ENCODE data around the gene VAPB. TPM values are rescaled to one million over a fixed set of nuclear protein-coding genes. Genes with fewer than 3 reads are reported as not detected.

VAPB gene
- polyA plus RNA-seq, 3 donors = 13.0 to 22.6 (median 20.0) TPM

DNA sequence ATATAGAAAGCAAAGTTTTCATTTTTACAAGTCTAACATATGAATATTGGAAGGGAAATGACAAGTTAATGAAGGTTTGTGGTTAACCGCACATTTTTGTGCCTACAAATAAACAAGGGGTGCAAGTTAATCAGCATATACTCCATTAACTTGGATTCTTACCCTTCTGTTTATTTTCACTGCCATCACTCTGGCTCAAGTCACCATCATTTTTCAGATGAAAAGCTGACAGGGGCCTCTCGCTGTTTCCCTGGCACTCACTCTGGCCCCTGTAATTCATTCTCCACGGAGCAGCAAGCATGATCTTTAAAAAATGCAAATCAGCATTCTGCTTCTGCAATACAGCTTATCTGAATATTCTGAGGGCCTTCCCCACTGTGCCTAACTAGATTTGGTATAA is 96.4 kb downstream of the VAPB start:
- WGBS, 3 donors = 65 to 82% (median 77%) methylated on average over 3 of the region's 3 CpGs
- no peak overlapping the region for H3K27ac ChIP-seq (ENCODE audit: low read depth, low read length)

DNA sequence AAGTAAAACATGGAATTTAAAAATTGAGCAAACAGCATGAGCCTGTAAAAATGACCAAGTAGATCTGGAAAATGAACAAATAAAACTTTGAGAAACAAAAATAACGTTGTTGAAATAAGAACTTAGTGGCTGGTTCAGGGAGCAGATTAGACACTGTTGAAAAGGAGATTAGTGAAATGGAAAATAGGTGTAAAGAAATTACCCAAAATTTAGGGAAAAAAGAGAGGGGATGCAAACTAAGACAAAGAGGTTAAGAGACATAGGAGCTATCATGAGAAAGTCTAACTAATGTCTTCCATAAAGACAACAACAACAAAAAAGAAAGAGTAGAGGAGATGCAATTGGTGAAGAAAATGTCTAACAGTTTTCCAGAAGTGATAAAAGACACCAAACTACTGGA is 97.2 kb downstream of the VAPB start:
- H3K27ac ChIP-seq (ENCODE audit: low read depth, low read length) = no peak overlapping the region
- WGBS, 3 donors = 32 to 50% (median 45%) methylated on average over 1 of the region's 1 CpG

DNA sequence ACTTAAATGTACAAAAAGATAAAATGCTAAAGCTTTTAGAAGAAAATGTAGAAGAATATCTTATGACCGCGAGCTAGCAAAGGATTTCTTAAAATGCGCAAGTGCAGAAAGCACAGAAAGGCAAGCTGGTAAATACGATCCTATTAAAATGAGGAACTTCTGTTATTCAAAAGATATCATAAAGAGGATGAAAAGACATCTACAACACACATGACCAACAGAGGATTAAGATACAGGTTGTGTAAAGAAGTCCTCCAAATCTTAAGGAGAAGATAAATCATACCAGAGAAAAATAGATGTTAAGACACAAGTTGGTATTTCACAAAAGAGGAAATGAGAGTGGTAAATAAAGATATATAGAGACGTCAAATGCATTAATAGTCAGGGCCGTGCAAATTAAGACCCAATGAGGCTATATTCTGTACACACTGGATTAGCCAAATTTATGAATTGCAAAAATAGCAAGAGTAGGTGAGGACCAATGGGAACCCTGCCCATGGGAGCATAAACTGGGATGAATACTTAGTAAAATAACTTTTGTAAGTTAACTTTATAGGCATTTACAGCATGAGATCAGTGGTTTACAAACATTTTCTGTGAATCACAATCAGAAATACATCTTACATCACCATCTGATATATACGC is 103.2 kb downstream of the VAPB start:
- H3K27ac ChIP-seq (ENCODE audit: low read depth, low read length) = no peak overlapping the region
- WGBS, 3 donors = 80 to 82% (median 81%) methylated on average over 7 of the region's 7 CpGs

DNA sequence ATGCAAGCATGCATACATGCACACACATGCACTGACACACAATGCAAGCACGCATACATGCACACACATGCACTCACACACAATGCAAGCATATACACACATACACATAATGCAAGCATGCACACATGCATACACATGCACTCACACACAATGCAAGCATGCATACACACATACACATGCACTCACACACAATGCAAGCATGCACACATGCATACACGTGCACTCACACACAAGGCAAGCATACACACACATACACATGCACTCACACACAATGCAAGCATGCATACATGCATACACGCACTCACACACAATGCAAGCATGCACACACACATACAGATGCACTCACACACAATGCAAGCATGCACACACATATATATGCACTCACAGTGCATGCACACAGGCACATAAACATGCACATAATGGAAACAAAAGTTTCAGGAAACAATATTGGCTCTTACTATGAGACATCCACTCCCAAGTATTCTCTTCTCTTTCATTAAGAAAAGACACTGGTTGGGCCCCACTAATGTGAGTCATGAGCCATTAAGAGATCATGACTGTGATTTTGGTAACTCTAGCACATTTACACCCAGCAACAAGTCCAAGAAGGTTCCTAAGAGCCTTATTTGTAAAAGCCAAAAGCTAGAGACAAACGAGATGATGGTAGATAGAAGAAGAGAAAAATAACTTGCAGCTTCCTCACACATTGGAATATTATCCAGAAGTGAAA is 103.9 kb downstream of the VAPB start:
- 69 to 81% (median 81%) methylated on average over 4 of the region's 4 CpGs for WGBS, 3 donors
- no peak overlapping the region for H3K27ac ChIP-seq (ENCODE audit: low read depth, low read length)

DNA sequence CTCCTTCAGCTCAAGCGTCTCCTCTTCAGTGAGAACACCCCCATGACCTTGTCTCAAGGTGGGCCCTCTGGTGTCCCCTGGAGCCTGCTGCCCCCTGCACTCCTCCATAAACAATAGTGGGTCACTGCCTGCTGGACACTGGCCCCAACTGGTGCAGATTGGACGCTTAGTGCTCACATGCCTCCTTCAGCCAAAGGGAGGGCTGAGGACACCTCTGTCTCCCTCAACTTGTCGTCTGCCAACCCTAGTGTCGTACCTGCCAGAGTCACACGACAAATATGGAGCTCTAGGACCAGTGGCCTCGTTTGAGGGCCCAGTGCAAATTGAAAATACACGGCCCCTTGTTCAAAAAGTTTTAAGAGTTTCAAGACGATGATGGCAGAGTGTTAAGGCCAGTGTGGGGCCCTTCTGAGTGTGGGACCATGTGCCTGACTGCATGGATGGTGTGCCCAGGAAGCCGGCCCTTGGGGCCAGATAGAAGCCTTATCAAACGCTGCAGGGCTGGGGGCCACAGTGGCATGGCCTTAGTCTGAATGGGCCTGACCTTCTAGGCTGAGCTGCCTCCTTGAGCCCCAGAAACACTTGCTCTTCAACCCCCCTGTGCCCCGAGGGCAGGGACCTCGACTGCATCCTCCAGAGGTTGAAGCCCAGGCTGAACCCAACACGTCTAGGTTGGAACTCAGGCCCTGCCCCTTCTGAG is 106.0 kb downstream of the VAPB start:
- 78 to 91% (median 90%) methylated on average over 13 of the region's 13 CpGs for WGBS, 3 donors
- no peak overlapping the region for H3K27ac ChIP-seq (ENCODE audit: low read depth, low read length)

DNA sequence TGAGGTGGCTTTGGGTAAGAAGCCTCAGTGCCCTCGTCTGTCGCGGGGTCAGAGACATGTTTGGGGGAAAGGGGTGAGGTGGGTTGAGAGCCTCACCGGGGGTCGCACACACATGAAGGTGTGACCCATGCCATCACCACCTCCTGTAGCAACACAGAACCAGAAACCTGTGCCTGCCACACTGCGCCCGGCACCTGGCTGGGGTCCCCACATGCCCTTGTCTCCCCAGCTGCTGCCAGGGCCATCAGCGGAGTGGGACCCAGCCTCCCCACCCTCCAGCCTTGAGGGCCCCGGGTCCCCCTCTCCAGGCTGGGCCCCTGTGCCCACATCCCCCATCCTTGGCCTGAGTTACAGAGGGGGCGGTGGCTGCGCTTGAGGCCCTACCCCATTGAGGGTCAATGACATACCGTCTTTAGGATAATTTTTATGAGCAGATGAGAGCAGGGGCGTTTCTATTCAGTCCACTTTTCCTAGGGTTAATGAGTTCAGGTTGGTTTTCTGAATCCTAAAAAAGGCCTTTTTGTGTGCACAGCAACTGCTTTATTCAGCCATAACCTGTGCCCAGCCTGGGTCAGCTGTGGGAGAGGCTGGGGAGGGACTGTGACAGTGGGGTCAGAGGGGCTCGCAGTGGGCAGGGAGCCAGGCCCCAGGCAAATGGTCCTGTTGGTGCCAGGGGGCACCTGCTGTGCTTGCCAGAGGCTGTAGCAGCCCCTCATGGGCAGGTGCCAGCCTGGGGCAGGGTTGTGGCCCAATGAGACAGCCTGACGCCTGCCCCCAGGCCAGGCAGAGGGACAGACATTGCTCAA is 106.8 kb downstream of the VAPB start:
- WGBS, 3 donors = 89 to 96% (median 95%) methylated on average over 15 of the region's 15 CpGs
- H3K27ac ChIP-seq (ENCODE audit: low read depth, low read length) = no peak overlapping the region

DNA sequence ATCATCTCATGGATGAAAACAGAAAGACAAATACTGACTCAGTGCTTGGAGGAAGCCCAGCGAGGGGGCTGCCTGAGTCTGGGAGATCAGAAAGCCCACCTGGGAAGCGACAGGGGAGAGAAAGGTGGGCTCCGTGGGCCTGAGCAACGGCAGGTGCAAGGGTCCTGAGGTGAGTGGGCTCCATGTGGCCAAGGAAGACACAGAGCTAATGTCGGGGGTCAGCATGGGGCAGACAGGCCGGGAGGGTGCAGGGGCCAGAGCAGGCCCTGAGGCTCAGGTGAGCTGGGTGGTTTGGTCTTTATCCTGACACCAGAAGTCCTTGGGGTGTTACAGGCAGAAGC is 107.4 kb downstream of the VAPB start:
- H3K27ac ChIP-seq (ENCODE audit: low read depth, low read length) = no peak overlapping the region
- 94 to 97% (median 95%) methylated on average over 6 of the region's 6 CpGs for WGBS, 3 donors

DNA sequence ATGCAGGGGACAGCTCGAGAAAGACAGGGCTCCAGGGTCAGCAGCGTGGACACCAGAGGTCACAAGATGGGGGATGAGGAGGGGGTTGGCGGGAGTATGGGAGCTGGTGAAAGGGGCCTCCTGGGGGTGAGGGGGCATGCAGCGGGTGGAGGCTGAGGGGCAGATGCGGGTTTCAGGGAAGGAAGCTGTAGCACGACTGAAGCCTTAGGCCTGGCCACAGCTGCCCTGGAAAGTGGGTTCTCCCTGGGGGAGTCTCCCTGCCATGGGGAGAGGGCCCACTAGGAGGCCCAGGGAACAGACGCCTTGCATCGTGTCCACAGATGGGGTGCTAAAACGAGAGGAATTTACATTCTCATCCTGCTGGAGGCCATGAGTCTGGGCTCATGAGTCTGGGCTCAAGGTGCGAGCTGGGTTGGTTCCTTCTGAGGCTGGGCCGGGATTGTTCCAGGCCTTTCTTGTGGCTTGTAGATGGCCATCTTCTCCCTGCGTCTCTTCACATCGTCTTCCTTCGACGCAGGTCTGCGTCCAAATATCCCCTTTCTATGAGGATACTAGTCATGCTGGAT is 108.1 kb downstream of the VAPB start:
- H3K27ac ChIP-seq (ENCODE audit: low read depth, low read length) = no peak overlapping the region
- WGBS, 3 donors = 87 to 91% (median 91%) methylated on average over 16 of the region's 16 CpGs

DNA sequence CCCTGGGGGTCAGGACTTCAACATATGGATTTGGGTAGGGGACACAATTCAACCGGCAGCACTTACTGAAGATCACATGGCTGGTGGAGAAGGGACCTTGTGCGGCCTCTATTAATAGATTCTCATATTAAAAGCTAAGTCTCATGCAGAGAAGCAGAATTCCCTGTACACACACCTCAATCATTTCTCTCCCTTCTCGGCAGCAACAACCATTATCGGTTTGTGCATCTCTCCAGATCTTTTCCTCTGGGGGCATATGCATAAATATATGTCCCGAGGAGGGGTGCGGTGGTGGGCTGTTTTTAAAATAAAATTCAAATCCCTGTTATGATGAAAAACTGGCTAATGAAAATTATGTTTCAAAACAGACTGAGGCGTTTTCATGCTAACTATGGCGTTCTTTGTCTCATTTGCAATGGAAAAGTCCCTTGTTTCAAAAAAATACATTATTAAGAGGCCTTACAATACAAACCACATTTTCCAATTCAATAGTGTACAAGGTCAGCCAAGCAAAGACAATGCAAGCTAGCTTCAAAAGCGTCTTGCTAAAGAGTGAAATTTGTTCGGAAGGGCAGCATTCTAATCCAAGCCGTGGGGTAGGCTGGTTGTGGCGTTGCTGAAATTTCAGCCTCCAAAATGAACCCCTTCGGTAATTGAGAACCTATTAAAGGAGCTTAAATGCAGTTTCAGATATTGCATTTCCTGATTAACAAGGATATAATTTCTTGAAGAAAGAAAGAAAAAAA is 108.9 kb downstream of the VAPB start:
- WGBS, 3 donors = 90 to 95% (median 94%) methylated on average over 13 of the region's 13 CpGs
- H3K27ac ChIP-seq (ENCODE audit: low read depth, low read length) = no peak overlapping the region

DNA sequence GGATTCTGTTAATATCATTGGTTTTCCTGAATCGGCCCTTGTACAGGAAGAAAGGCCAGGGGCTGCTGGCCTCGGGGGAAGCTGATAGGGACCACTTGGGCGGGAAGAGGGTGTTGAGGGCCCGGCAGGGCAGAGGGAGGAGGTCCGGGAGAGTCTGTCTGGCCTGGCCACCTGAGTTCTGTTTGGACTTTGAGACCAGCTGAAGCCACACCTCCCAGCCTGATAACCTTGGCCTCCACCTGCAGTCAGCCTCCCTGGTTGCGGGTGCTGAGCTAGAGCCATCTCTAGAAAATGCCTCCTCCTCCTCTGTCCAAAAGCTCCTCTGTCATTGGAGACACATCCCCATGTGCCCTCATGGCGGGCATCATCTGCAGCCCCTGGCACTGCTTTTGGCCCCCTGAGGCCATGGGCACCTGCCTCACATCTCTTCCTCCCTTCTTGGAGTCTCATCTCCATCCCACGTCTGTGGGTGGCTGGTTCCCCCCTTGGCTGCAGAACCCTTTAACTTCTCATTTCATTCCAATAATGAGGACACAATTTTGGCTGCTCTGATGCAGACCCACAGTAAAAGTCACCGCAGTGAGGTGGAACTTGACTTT is 109.5 kb downstream of the VAPB start:
- no peak overlapping the region for H3K27ac ChIP-seq (ENCODE audit: low read depth, low read length)
- 62 to 67% (median 63%) methylated on average over 8 to 9 of the region's 9 CpGs for WGBS, 3 donors

DNA sequence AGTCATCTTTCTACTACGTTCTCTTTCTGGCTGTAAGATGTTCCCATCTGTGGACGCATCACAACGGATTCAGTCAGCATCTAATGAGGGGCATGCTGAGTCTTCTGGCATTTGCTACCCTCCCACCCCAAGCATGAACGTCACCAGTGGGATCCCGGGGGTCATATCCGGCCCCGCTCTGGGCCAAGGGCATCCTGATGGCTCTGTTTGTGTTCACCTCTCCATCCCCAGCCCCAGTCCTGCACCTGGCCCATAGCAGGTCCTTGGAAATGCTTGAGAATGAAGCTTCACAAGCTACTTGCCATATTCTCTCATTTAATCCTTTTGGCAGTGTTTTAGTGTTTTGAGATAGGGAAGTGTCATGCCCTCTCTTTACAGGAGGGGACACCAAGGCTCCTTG is 111.2 kb downstream of the VAPB start:
- 86 to 94% (median 90%) methylated on average over 7 of the region's 7 CpGs for WGBS, 3 donors
- H3K27ac ChIP-seq (ENCODE audit: low read depth, low read length) = no peak overlapping the region

Other genes starting within 250 kb of the VAPB start
- gene ANKRD60, start 160.6 kb upstream of the VAPB start, polyA plus RNA-seq = not detected
- gene RAB22A, start 79.5 kb upstream of the VAPB start, polyA plus RNA-seq = 10 to 100 TPM in 1 of 3 donors, 1 to 10 TPM in 2; 2.7 to 10.9 (median 5.4) TPM
- gene APCDD1L, start 126.2 kb downstream of the VAPB start, polyA plus RNA-seq = under 1 TPM; 0.22 to 0.39 (median 0.30) TPM